Hematopoietic multipotent progenitor cell treated with erythropoietin and hydrocortisone succinate and interleukin-3 and kit ligand, for 17 days (in vitro differentiated cells): ENCODE measurements around the gene CCBE1.

Experiments used
- DNase-seq: peaks from one replicate; pipeline ENCODE4 v3.0.0-alpha.2; 2015; ENCODE audit warnings: low spot score

Gene CCBE1

GRCh38 chr18:59619816-59620215, 77.4 kb downstream of the CCBE1 start:
- no peak for DNase-seq

- no peak for DNase-seq
Observed at GRCh38 chr18:59617468-59617932, 79.7 kb downstream of the CCBE1 start.

GRCh38 chr18:59616501-59616900, 80.7 kb downstream of the CCBE1 start:
- DNase-seq, result no peak

- no peak for DNase-seq
Observed at GRCh38 chr18:59613903-59614302, 83.3 kb downstream of the CCBE1 start.

- no peak for DNase-seq
Observed at GRCh38 chr18:59612381-59612780, 84.8 kb downstream of the CCBE1 start.

- no peak for DNase-seq
Observed at GRCh38 chr18:59610546-59611140, 86.6 kb downstream of the CCBE1 start.

GRCh38 chr18:59609654-59610053, 87.6 kb downstream of the CCBE1 start:
- DNase-seq, result no peak

- no peak for DNase-seq
Observed at GRCh38 chr18:59607471-59607870, 89.8 kb downstream of the CCBE1 start.

GRCh38 chr18:59607078-59607379, 90.2 kb downstream of the CCBE1 start:
- DNase-seq, result no peak

- no peak for DNase-seq
Observed at GRCh38 chr18:59606193-59607077, 90.8 kb downstream of the CCBE1 start.

- no peak for DNase-seq
Observed at GRCh38 chr18:59605633-59606192, 91.5 kb downstream of the CCBE1 start.

GRCh38 chr18:59604877-59605276, 92.3 kb downstream of the CCBE1 start:
- no peak for DNase-seq

GRCh38 chr18:59597049-59597448, 100.2 kb downstream of the CCBE1 start:
- no peak for DNase-seq

GRCh38 chr18:59593291-59593717, 103.9 kb downstream of the CCBE1 start:
- DNase-seq, result no peak

- no peak for DNase-seq
Observed at GRCh38 chr18:59592624-59593023, 104.6 kb downstream of the CCBE1 start.

GRCh38 chr18:59582395-59582794, 114.8 kb downstream of the CCBE1 start:
- DNase-seq, result no peak

GRCh38 chr18:59579509-59579908, 117.7 kb downstream of the CCBE1 start:
- no peak for DNase-seq

GRCh38 chr18:59577386-59577655, 119.9 kb downstream of the CCBE1 start:
- no peak for DNase-seq

GRCh38 chr18:59576541-59577385, 120.5 kb downstream of the CCBE1 start:
- no peak for DNase-seq

GRCh38 chr18:59575995-59576394, 121.2 kb downstream of the CCBE1 start:
- DNase-seq, result no peak

- DNase-seq, result no peak
Observed at GRCh38 chr18:59573962-59574361, 123.3 kb downstream of the CCBE1 start.

- no peak for DNase-seq
Observed at GRCh38 chr18:59571902-59572301, 125.3 kb downstream of the CCBE1 start.

GRCh38 chr18:59570796-59571195, 126.4 kb downstream of the CCBE1 start:
- DNase-seq, result no peak
